ENCODE results near the gene EPHA3. TPM values are rescaled to one million over a fixed set of nuclear protein-coding genes. Genes with fewer than 3 reads are reported as not detected.

EPHA3 gene
- total RNA-seq, 1 experiment from 2014 or later: 0.74 TPM

DNA sequence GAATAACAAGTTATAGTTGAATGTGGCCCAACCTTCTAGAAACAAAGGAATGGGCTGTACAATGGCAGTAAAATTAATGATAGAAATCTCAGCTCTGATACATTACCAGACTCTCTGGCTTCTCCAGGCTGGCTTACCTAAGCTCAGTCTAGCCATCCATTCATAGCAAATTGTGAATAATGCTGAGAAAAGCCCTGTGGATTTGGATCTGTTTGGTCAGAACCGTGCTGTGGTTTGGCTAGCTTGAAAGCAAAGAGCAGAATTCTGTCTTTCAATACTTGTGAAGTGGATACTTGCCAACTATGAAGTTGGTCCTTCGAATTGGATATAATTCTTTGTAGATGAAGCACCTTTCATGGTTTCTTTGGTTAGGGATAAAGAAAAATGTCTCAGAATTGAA is 199.1 kb downstream of the EPHA3 start (continued):
- no peak for TF ChIP-seq ZNF425 (CRISPR knock-in tag; conservative IDR thresholded peaks at IDR 0.05)
- no peak for TF ChIP-seq ELF4 (CRISPR knock-in tag; IDR thresholded peaks at IDR 0.05; ENCODE audit: low read depth)
- TF ChIP-seq, protein P1, sequence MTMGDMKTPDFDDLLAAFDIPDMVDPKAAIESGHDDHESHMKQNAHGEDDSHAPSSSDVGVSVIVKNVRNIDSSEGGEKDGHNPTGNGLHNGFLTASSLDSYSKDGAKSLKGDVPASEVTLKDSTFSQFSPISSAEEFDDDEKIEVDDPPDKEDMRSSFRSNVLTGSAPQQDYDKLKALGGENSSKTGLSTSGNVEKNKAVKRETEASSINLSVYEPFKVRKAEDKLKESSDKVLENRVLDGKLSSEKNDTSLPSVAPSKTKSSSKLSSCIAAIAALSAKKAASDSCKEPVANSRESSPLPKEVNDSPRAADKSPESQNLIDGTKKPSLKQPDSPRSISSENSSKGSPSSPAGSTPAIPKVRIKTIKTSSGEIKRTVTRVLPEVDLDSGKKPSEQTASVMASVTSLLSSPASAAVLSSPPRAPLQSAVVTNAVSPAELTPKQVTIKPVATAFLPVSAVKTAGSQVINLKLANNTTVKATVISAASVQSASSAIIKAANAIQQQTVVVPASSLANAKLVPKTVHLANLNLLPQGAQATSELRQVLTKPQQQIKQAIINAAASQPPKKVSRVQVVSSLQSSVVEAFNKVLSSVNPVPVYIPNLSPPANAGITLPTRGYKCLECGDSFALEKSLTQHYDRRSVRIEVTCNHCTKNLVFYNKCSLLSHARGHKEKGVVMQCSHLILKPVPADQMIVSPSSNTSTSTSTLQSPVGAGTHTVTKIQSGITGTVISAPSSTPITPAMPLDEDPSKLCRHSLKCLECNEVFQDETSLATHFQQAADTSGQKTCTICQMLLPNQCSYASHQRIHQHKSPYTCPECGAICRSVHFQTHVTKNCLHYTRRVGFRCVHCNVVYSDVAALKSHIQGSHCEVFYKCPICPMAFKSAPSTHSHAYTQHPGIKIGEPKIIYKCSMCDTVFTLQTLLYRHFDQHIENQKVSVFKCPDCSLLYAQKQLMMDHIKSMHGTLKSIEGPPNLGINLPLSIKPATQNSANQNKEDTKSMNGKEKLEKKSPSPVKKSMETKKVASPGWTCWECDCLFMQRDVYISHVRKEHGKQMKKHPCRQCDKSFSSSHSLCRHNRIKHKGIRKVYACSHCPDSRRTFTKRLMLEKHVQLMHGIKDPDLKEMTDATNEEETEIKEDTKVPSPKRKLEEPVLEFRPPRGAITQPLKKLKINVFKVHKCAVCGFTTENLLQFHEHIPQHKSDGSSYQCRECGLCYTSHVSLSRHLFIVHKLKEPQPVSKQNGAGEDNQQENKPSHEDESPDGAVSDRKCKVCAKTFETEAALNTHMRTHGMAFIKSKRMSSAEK (CRISPR knock-in tag; IDR thresholded peaks at IDR 0.05; ENCODE audit: borderline replicate concordance): no peak
- TF ChIP-seq ZNF219 (CRISPR knock-in tag; IDR thresholded peaks at IDR 0.05; ENCODE audit: borderline replicate concordance): no peak
- TF ChIP-seq KAT7 (CRISPR knock-in tag; IDR thresholded peaks at IDR 0.05; ENCODE audit: borderline replicate concordance): no peak
- no peak for TF ChIP-seq ETV6 (CRISPR knock-in tag; IDR thresholded peaks at IDR 0.05)
- TF ChIP-seq GABPB1 (CRISPR knock-in tag; IDR thresholded peaks at IDR 0.05): no peak
- TF ChIP-seq CBFB (CRISPR knock-in tag; IDR thresholded peaks at IDR 0.05; ENCODE audit: low read depth): no peak
- no peak for TF ChIP-seq ZNF121 (CRISPR knock-in tag; IDR thresholded peaks at IDR 0.05)
- TF ChIP-seq, protein P2, sequence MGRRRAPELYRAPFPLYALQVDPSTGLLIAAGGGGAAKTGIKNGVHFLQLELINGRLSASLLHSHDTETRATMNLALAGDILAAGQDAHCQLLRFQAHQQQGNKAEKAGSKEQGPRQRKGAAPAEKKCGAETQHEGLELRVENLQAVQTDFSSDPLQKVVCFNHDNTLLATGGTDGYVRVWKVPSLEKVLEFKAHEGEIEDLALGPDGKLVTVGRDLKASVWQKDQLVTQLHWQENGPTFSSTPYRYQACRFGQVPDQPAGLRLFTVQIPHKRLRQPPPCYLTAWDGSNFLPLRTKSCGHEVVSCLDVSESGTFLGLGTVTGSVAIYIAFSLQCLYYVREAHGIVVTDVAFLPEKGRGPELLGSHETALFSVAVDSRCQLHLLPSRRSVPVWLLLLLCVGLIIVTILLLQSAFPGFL (CRISPR knock-in tag; IDR thresholded peaks at IDR 0.05; ENCODE audit: borderline replicate concordance): no peak

DNA sequence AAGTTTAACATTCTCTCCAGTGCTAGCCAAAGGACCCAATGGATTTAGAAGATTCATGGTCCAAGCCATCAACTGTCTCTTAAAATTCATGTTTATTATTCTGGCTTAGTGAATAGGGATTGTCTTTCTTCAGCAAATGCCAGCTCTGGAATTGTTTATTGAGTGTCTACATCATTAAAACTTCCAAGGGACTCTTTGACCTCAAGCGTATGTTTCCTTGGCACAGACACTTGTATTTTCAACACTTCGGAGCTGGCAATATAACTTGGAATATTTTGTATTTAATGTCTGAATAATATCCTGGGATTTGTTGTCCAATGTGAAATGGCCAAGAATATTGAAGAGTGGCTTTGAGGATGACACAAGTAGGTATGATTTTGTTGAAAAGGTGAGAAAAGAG is 204.2 kb downstream of the EPHA3 start:
- no peak for DNase-seq (ENCODE audit: low spot score)
- Mint-ChIP-seq H3K9me3 (peaks cover 8% of the 10 kb centered on the region), H3K27ac (no peak overlapping the region), H3K4me3 (no peak overlapping the region), H3K36me3 (no peaks in the 10 kb centered on the region), H3K27me3 (ENCODE audit: low read depth) (no peaks in the 10 kb centered on the region), H3K4me1 (no peaks in the 10 kb centered on the region)
- POLR2A ChIA-PET: no interaction called here
- no peak for ATAC-seq
- TF ChIP-seq ESRRA (CRISPR knock-in tag; IDR thresholded peaks at IDR 0.05; ENCODE audit: borderline replicate concordance) (no peak), JAZF1 (CRISPR knock-in tag; IDR thresholded peaks at IDR 0.05) (no peak), ETV6 (CRISPR knock-in tag; IDR thresholded peaks at IDR 0.05) (no peak), MAX (CRISPR knock-in tag; IDR thresholded peaks at IDR 0.05) (no peak), KAT7 (CRISPR knock-in tag; IDR thresholded peaks at IDR 0.05; ENCODE audit: borderline replicate concordance) (no peak)
- CTCF ChIA-PET: no interaction called here

DNA sequence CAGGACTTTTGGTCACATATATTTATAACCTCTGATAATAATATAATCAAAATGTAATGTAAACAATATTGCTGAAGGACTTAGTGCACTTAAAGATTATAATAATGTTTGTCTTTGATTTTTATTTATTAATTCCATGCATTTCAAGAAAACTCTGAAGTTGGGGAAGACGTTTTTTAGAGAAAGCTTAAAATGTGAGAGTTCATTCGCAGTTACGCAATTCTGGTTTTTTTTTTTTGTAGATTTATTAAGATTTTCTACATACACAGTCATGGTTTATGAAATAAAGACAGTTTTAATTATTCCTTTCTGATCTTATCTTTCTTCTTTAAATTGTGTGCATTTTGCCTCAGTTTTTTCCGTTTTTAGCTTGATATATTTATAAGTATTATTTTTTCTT is 204.7 kb downstream of the EPHA3 start:
- no peak for DNase-seq (ENCODE audit: low spot score)
- Mint-ChIP-seq H3K4me1 (no peaks in the 10 kb centered on the region), H3K27me3 (ENCODE audit: low read depth) (no peaks in the 10 kb centered on the region), H3K4me3 (no peak overlapping the region), H3K27ac (no peak overlapping the region), H3K9me3 (peaks cover 8% of the 10 kb centered on the region), H3K36me3 (no peaks in the 10 kb centered on the region)
- POLR2A ChIA-PET: no interaction called here
- no peak for ATAC-seq
- TF ChIP-seq ATF2 (CRISPR knock-in tag; IDR thresholded peaks at IDR 0.05; ENCODE audit: borderline replicate concordance, low read depth) (no peak), ERG (CRISPR knock-in tag; IDR thresholded peaks at IDR 0.05) (no peak)
- CTCF ChIA-PET: no interaction called here

Data from WTC11 (cell line).